SKM-1 (cell line): Measurements from ENCODE around the gene OR2T11.
A peak's percentile ranks its signal among the peaks of the same experiment; 100 is the strongest.
"Not testable (repeated sequence)": the region's sequence is repeated elsewhere in the genome, so short reads cannot be mapped to it uniquely, and the experiment has no call there.

ENCODE experiments used
- DNase-seq: peaks from one replicate; lab custom pipeline; 2025; ENCODE audit not compliant: unreplicated experiment; lab: John Stamatoyannopoulos, UW

The OR2T11 gene

GRCh38 chr1:248621770-248622169 lies 13.1 kb downstream of the OR2T11 start:
- no peak for DNase-seq

GRCh38 chr1:248618878-248619277 lies 16.0 kb downstream of the OR2T11 start:
- DNase-seq = peak; percentile 72

- no peak for DNase-seq
Measured at GRCh38 chr1:248618119-248618518, 16.8 kb downstream of the OR2T11 start.

- no peak for DNase-seq
Measured at GRCh38 chr1:248613742-248614141, 21.1 kb downstream of the OR2T11 start.

GRCh38 chr1:248611883-248612414 lies 22.9 kb downstream of the OR2T11 start:
- no peak for DNase-seq

GRCh38 chr1:248610301-248610700 lies 24.6 kb downstream of the OR2T11 start:
- no peak for DNase-seq

- no peak for DNase-seq
Measured at GRCh38 chr1:248599396-248599795, 35.5 kb downstream of the OR2T11 start.

- DNase-seq = no peak
Measured at GRCh38 chr1:248597589-248597988, 37.3 kb downstream of the OR2T11 start, which contains the start of gene OR2T10. TSS of gene OR2T10 (minus strand) at chr1:248597700. CDS start at chr1:248593768, 3,932 bp downstream.

- DNase-seq = no peak
Measured at GRCh38 chr1:248596615-248597014, 38.3 kb downstream of the OR2T11 start.

- no peak for DNase-seq
Measured at GRCh38 chr1:248593226-248593625, 41.7 kb downstream of the OR2T11 start.

GRCh38 chr1:248592655-248593054 lies 42.2 kb downstream of the OR2T11 start:
- no peak for DNase-seq

- DNase-seq = no peak
Measured at GRCh38 chr1:248590055-248590454, 44.8 kb downstream of the OR2T11 start.

GRCh38 chr1:248589334-248589733 lies 45.6 kb downstream of the OR2T11 start:
- DNase-seq = no peak

- no peak for DNase-seq
Measured at GRCh38 chr1:248585266-248585665, 49.6 kb downstream of the OR2T11 start.

GRCh38 chr1:248576260-248576980 lies 58.5 kb downstream of the OR2T11 start:
- no peak for DNase-seq

GRCh38 chr1:248574657-248575056 lies 60.2 kb downstream of the OR2T11 start, which contains the start of gene OR2T34:
TSS of gene OR2T34 (minus strand) at chr1:248574757. CDS start at chr1:248574757, 0 bp downstream.
- not testable (repeated sequence) for DNase-seq

- not testable (repeated sequence) for DNase-seq
Measured at GRCh38 chr1:248573856-248574255, 61.0 kb downstream of the OR2T11 start.
